Measurements from ENCODE around the gene LENEP.

LENEP gene

GRCh38 chr1:154945962-154946850 lies 47.2 kb upstream of the LENEP start:
- Histone ChIP-seq H3K27me3 (ENCODE audit: insufficient read depth, low read depth, severe bottlenecking) (no peaks in the 10 kb centered on the region), H3K36me3 (peaks cover 63% of the 10 kb centered on the region), H3K9me3 (ENCODE audit: severe bottlenecking) (no peaks in the 10 kb centered on the region), H3K4me3 (ENCODE audit: low read depth, low read length) (no peak overlapping the region), H3K27ac (no peak overlapping the region)
- DNase-seq = no peak
- TF ChIP-seq CTCF (IDR thresholded peaks at IDR 0.05; ENCODE audit: low read depth, low read length) = no peak

- H3K27ac ChIP-seq = peak overlapping the region; percentile 14
- DNase-seq = no peak
- H3K4me3 ChIP-seq (ENCODE audit: low read depth, low read length) = no peak overlapping the region
- H3K36me3 ChIP-seq = peaks cover 68% of the 10 kb centered on the region
- no peaks in the 10 kb centered on the region for H3K9me3 ChIP-seq (ENCODE audit: severe bottlenecking)
- no peak for TF ChIP-seq CTCF (IDR thresholded peaks at IDR 0.05; ENCODE audit: low read depth, low read length)
- no peaks in the 10 kb centered on the region for H3K27me3 ChIP-seq (ENCODE audit: insufficient read depth, low read depth, severe bottlenecking)
These were observed 45.3 kb upstream of the LENEP start for GRCh38 chr1:154948079-154948478.

- no peak overlapping the region for H3K4me3 ChIP-seq (ENCODE audit: low read depth, low read length)
- no peak overlapping the region for H3K27ac ChIP-seq
- H3K27me3 ChIP-seq (ENCODE audit: insufficient read depth, low read depth, severe bottlenecking) = no peaks in the 10 kb centered on the region
- H3K9me3 ChIP-seq (ENCODE audit: severe bottlenecking) = no peaks in the 10 kb centered on the region
- TF ChIP-seq CTCF (IDR thresholded peaks at IDR 0.05; ENCODE audit: low read depth, low read length) = no peak
- H3K36me3 ChIP-seq = peaks cover 40% of the 10 kb centered on the region
- DNase-seq = no peak
These were observed 41.3 kb upstream of the LENEP start for GRCh38 chr1:154951901-154952657.

- no peak for TF ChIP-seq CTCF (IDR thresholded peaks at IDR 0.05; ENCODE audit: low read depth, low read length)
- Histone ChIP-seq H3K36me3 (peaks cover 36% of the 10 kb centered on the region), H3K27me3 (ENCODE audit: insufficient read depth, low read depth, severe bottlenecking) (no peaks in the 10 kb centered on the region), H3K4me3 (ENCODE audit: low read depth, low read length) (no peak overlapping the region), H3K9me3 (ENCODE audit: severe bottlenecking) (no peaks in the 10 kb centered on the region), H3K27ac (no peak overlapping the region)
- no peak for DNase-seq
These were observed 40.7 kb upstream of the LENEP start for GRCh38 chr1:154952664-154953063.

- H3K9me3 ChIP-seq (ENCODE audit: severe bottlenecking) = no peaks in the 10 kb centered on the region
- H3K36me3 ChIP-seq = peaks cover 36% of the 10 kb centered on the region
- DNase-seq = no peak
- no peaks in the 10 kb centered on the region for H3K27me3 ChIP-seq (ENCODE audit: insufficient read depth, low read depth, severe bottlenecking)
- H3K27ac ChIP-seq = no peak overlapping the region
- H3K4me3 ChIP-seq (ENCODE audit: low read depth, low read length) = no peak overlapping the region
- TF ChIP-seq CTCF (IDR thresholded peaks at IDR 0.05; ENCODE audit: low read depth, low read length) = no peak
These were observed 39.8 kb upstream of the LENEP start for GRCh38 chr1:154953611-154954038.
